HepG2 (cell line): Measurements from ENCODE around the gene NUDT19. TPM values are rescaled to one million over a fixed set of nuclear protein-coding genes. Genes with fewer than 3 reads are reported as not detected.

ENCODE experiments used
- ATAC-seq: fragments of 200-7000 bp; cut with Tn5 transposase; 3 replicates; pipeline ENCODE4 v1.9.1; 2020; ENCODE audit warnings: mild to moderate bottlenecking, moderate library complexity
- BruUV-seq: library from RNA; stranded (reverse); fragments of 400-500 nt; replicated peaks from 2 replicates; lab custom pipeline; 2021; lab: Mats Ljungman, UMichigan
- CTCF ChIA-PET: fragments of 300-600 bp; formaldehyde crosslinking; extraction: SDS; loops from one replicate; lab custom pipeline; 2021; ENCODE audit warnings: low total read pairs, inconsistent platforms, low intra/inter-chr PET ratio; lab: Yijun Ruan, JAX
- POLR2A ChIA-PET: fragments of 350-600 bp; sonication (Branson Sonifier 250); formaldehyde crosslinking; loops from one replicate; lab custom pipeline; 2020; ENCODE audit warnings: antibody characterized with exemption, inconsistent platforms; lab: Yijun Ruan, JAX
- DNase-seq: peaks from one replicate; pipeline ENCODE4 v3.0.0-alpha.2; 2015; ENCODE audit warnings: low spot score
- FAIRE-seq: peaks from 3 replicates; lab custom pipeline; 2011; peaks lifted over from hg19 to GRCh38; lab: Jason Lieb, UNC
- H2AFZ ChIP-seq: one replicate; pipeline ENCODE4 v1.6.1; 2011; ENCODE audit warnings: low read length, inconsistent platforms
- H3K27ac ChIP-seq: fragments of 300-600 bp; 3 replicates; pipeline ENCODE4 v1.8.0; 2011; ENCODE audit warnings: mixed run types, mild to moderate bottlenecking, mixed read lengths, low read length, inconsistent platforms; ENCODE audit not compliant: insufficient read depth; ENCODE audit errors: extremely low read length
- H3K27me3 ChIP-seq, 2 experiments: fragments of 200-600 bp in 1 of 2; 2 replicates in 1 of 2; 3 replicates in 1 of 2; pipeline versions ENCODE4 v1.6.0 to v1.8.0; 2011; ENCODE audit warnings: low read length in 2 of 2, mild to moderate bottlenecking in 2 of 2, moderate library complexity in 2 of 2, inconsistent platforms in 1 of 2; ENCODE audit not compliant: insufficient read depth in 2 of 2, control insufficient read depth in 1 of 2
- H3K36me3 ChIP-seq, 2 experiments: fragments of 200-600 bp in 1 of 2; replicated peaks in 1 of 2; 2 replicates in 1 of 2; 3 replicates in 1 of 2; pipeline versions ENCODE4 v1.5.1 to v1.8.0; 2011; ENCODE audit warnings: low read length in 2 of 2, inconsistent platforms in 1 of 2; ENCODE audit not compliant: insufficient read depth in 2 of 2, control insufficient read depth in 1 of 2
- H3K4me1 ChIP-seq: 2 replicates; pipeline ENCODE4 v1.5.1; 2012; ENCODE audit warnings: low read length, inconsistent platforms; ENCODE audit not compliant: insufficient read depth
- H3K4me2 ChIP-seq: 2 replicates; pipeline ENCODE4 v1.6.0; 2011; ENCODE audit warnings: low read depth, low read length, inconsistent platforms
- H3K4me3 ChIP-seq, 3 experiments: fragments of 200-600 bp in 1 of 3; sonication (generic), shearing (Covaris generic) in 1 of 3; replicated peaks in 1 of 3; 2 replicates each; pipeline ENCODE4 v1.5.1; 2011 to 2016; ENCODE audit warnings: low read length in 3 of 3, inconsistent platforms in 2 of 3, low read depth in 2 of 3, mild to moderate bottlenecking in 2 of 3, control low read depth in 1 of 3, mixed read lengths in 1 of 3; ENCODE audit not compliant: insufficient read depth in 1 of 3
- H3K79me2 ChIP-seq: one replicate; pipeline ENCODE4 v1.6.1; 2011; ENCODE audit warnings: low read length, inconsistent platforms; ENCODE audit not compliant: insufficient read depth
- H3K9ac ChIP-seq: 2 replicates; pipeline ENCODE4 v1.6.0; 2011; ENCODE audit warnings: mild to moderate bottlenecking, low read depth, low read length, inconsistent platforms; ENCODE audit not compliant: insufficient read depth
- H3K9me3 ChIP-seq: 2 replicates; pipeline ENCODE4 v1.5.1; 2012; ENCODE audit warnings: mild to moderate bottlenecking, low read length
- H4K20me1 ChIP-seq: 2 replicates; pipeline ENCODE4 v1.6.0; 2011; ENCODE audit warnings: inconsistent platforms, mild to moderate bottlenecking, low read length, moderate library complexity; ENCODE audit not compliant: insufficient read depth
- ATF7 ChIP-seq, 2 experiments: fragments of 450-650 bp in 1 of 2; sonication (generic) in 1 of 2; formaldehyde crosslinking in 1 of 2; IDR thresholded peaks; 2 replicates each; pipeline versions ENCODE4 v1.4.0 to v1.6.1; 2016 to 2020; ENCODE audit warnings: antibody characterized with exemption in 1 of 2, mild to moderate bottlenecking in 1 of 2, missing genetic modification reagents in 1 of 2
- ELK4 ChIP-seq: sonication (generic); formaldehyde crosslinking; IDR thresholded peaks from 2 replicates; pipeline ENCODE4 v1.9.0; 2021; ENCODE audit warnings: missing genetic modification reagents, borderline replicate concordance
- KAT2B ChIP-seq: fragments of 150-350 bp; IDR thresholded peaks from 2 replicates; pipeline ENCODE4 v1.6.1; 2014; ENCODE audit warnings: low read depth, low read length, borderline replicate concordance
- SIN3A ChIP-seq: IDR thresholded peaks from 2 replicates; pipeline ENCODE4 v1.6.1; 2011; ENCODE audit warnings: low read depth, mild to moderate bottlenecking, control low read depth, low read length, borderline replicate concordance
- SNAPC2 ChIP-seq: sonication (generic); formaldehyde crosslinking; IDR thresholded peaks from 2 replicates; pipeline ENCODE4 v1.8.1; 2022; ENCODE audit warnings: mild to moderate bottlenecking, missing genetic modification reagents
- ZBTB20 ChIP-seq: sonication (generic); formaldehyde crosslinking; IDR thresholded peaks from 2 replicates; pipeline ENCODE4 v1.8.1; 2023; ENCODE audit warnings: missing genetic modification reagents, low read depth, mild to moderate bottlenecking, borderline replicate concordance
- ZFP62 ChIP-seq: sonication (generic); formaldehyde crosslinking; IDR thresholded peaks from 2 replicates; pipeline ENCODE4 v1.4.0; 2020; ENCODE audit warnings: missing genetic modification reagents
- ZNF720 ChIP-seq: sonication (generic); formaldehyde crosslinking; IDR thresholded peaks from 2 replicates; pipeline ENCODE4 v1.4.0; 2020; ENCODE audit warnings: missing genetic modification reagents
- WGBS: methylation state at CpG from one replicate; pipeline ENCODE4 v1.1.6; 2017; ENCODE audit warnings: low lambda C conversion rate; 5-methylcytosine and 5-hydroxymethylcytosine counted together
- in situ Hi-C: cut with HindIII; loops from 2 replicates; pipeline ENCODE4 v1.10.0; 2017; ENCODE audit warnings: low pct_unique_long_range_greater_than_20kb; ENCODE audit not compliant: extremely low pct_ligation_motif_present
- intact Hi-C: fragments of 100-400 bp; cut with micrococcal nuclease; formaldehyde crosslinking; loops from one replicate; pipeline ENCODE4 v1.10.0; 2022; ENCODE audit not compliant: unreplicated experiment
- polyA plus RNA-seq, 8 experiments: library from polyadenylated mRNA; depleted of rRNA in 3 of 8; stranded (reverse) in 7 of 8; unstranded in 1 of 8; fragments of >200 nt; fragmentation: Illumina TruSeq in 4 of 8; extraction: Trizol in 4 of 8; gene quantifications; 2 replicates each; pipeline versions ENCODE4 v1.2.1 to v1.2.3, GENCODE V29; 2011 to 2016; ENCODE audit warnings: low read depth in 4 of 8, missing spikeins in 1 of 8, mixed read lengths in 1 of 8; ENCODE audit not compliant: insufficient read depth in 1 of 8
- total RNA-seq, 5 experiments: library from RNA; depleted of rRNA; stranded (reverse); fragments of >200 nt; fragmentation: Illumina TruSeq; extraction: Trizol; gene quantifications; 2 replicates each; pipeline ENCODE4 v1.2.3, GENCODE V29; 2016; ENCODE audit warnings: low read depth in 1 of 5
- TF ChIP-seq, protein P1 (sequence below): sonication (generic); formaldehyde crosslinking; IDR thresholded peaks from 2 replicates; pipeline ENCODE4 v1.9.0; 2021; ENCODE audit warnings: mild to moderate bottlenecking, missing genetic modification reagents

The NUDT19 gene
- total and polyA plus RNA-seq, 2 of the 13 experiments (the other 11 are each of a cell fraction or from before 2014, with no cell fraction given), result 3.1 to 3.6 TPM

DNA sequence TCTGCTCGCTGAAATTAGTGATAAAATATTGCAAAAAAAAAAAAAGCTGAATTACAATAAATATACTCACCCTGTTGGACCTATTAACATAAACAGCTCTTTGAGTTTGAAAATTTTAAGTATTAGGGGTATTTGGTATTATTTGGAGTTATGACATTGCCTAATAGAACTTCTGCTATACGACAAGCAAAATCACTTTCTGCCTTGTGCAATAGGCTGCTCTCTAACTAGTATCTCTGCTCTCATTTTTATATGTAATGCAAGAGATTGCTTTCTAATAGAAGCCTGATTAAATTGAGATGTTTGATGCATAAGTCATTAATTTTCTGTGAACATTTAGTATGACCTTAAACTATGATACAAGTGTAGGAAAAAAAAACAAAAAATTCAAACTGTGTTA, 10.6 kb upstream of the NUDT19 start:
- no peak for FAIRE-seq

More for the DNA sequence above, 10.6 kb upstream of the NUDT19 start:
- TF ChIP-seq, protein P1, sequence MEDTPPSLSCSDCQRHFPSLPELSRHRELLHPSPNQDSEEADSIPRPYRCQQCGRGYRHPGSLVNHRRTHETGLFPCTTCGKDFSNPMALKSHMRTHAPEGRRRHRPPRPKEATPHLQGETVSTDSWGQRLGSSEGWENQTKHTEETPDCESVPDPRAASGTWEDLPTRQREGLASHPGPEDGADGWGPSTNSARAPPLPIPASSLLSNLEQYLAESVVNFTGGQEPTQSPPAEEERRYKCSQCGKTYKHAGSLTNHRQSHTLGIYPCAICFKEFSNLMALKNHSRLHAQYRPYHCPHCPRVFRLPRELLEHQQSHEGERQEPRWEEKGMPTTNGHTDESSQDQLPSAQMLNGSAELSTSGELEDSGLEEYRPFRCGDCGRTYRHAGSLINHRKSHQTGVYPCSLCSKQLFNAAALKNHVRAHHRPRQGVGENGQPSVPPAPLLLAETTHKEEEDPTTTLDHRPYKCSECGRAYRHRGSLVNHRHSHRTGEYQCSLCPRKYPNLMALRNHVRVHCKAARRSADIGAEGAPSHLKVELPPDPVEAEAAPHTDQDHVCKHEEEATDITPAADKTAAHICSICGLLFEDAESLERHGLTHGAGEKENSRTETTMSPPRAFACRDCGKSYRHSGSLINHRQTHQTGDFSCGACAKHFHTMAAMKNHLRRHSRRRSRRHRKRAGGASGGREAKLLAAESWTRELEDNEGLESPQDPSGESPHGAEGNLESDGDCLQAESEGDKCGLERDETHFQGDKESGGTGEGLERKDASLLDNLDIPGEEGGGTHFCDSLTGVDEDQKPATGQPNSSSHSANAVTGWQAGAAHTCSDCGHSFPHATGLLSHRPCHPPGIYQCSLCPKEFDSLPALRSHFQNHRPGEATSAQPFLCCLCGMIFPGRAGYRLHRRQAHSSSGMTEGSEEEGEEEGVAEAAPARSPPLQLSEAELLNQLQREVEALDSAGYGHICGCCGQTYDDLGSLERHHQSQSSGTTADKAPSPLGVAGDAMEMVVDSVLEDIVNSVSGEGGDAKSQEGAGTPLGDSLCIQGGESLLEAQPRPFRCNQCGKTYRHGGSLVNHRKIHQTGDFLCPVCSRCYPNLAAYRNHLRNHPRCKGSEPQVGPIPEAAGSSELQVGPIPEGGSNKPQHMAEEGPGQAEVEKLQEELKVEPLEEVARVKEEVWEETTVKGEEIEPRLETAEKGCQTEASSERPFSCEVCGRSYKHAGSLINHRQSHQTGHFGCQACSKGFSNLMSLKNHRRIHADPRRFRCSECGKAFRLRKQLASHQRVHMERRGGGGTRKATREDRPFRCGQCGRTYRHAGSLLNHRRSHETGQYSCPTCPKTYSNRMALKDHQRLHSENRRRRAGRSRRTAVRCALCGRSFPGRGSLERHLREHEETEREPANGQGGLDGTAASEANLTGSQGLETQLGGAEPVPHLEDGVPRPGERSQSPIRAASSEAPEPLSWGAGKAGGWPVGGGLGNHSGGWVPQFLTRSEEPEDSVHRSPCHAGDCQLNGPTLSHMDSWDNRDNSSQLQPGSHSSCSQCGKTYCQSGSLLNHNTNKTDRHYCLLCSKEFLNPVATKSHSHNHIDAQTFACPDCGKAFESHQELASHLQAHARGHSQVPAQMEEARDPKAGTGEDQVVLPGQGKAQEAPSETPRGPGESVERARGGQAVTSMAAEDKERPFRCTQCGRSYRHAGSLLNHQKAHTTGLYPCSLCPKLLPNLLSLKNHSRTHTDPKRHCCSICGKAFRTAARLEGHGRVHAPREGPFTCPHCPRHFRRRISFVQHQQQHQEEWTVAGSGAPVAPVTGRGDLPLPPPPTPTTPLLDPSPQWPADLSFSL (CRISPR knock-in tag), result no peak
- TF ChIP-seq ZBTB20 (CRISPR knock-in tag) (no peak), SIN3A (no peak), SNAPC2 (no peak), ATF7 (IDR thresholded peaks at IDR 0.05) (no peak), ATF7 (CRISPR knock-in tag; IDR thresholded peaks at IDR 0.05) (no peak), ZFP62 (CRISPR knock-in tag) (no peak), KAT2B (no peak), ELK4 (CRISPR knock-in tag) (no peak), ZNF720 (CRISPR knock-in tag) (no peak)
- TF ChIP-seq, all 625 proteins: peak for 0
- Histone ChIP-seq H3K9me3 (no peaks in the 10 kb centered on the region), H3K79me2 (no peaks in the 10 kb centered on the region), H3K4me1 (peaks cover 18% of the 10 kb centered on the region), H2AFZ (no peak overlapping the region), H3K9ac (no peak overlapping the region), H3K27me3 (peaks cover 3 to 15% of the 10 kb centered on the region in 2 experiments; a peak in 4 of 5 replicates), H3K4me3 (no peak overlapping the region), H3K4me2 (no peak overlapping the region), H3K36me3 (no peaks in the 10 kb centered on the region), H4K20me1 (no peaks in the 10 kb centered on the region), H3K27ac (no peak overlapping the region)
- 40% methylated on average over 2 of the region's 2 CpGs for WGBS
- intact Hi-C loops, result no loop called here
- no TSS peak for BruUV-seq
- in situ Hi-C loops, result loop anchor here (25.0 kb wide), 1 partner anchor 456 kb away; the partner anchor contains the start of gene WDR88
- no peak for ATAC-seq
- ChIA-PET POLR2A (interaction anchor here (3.0 kb wide), 1 partner anchor 11 kb away, joined by 9 read pairs; the partner anchor contains the start of gene NUDT19), CTCF (no interaction called here)
- DNase-seq, result no peak
